T47D (cell line): ENCODE measurements around the gene DNAH3.
"Not testable (repeated sequence)": the region's sequence is repeated elsewhere in the genome, so short reads cannot be mapped to it uniquely, and the experiment has no call there.

Experiments used
- DNase-seq, 2 experiments: peaks; one replicate each; pipeline versions ENCODE4 v3.0.0 to v3.0.0-alpha.2; 2011 to 2012; ENCODE audit warnings: low read depth in 1 of 2, low spot score in 1 of 2
- JUND ChIP-seq: IDR thresholded peaks from 2 replicates; pipeline ENCODE4 v1.6.1; 2012; ENCODE audit warnings: low read depth
- in situ Hi-C: cut with HindIII; loops from 2 replicates; pipeline ENCODE4 v1.10.0; 2016; ENCODE audit warnings: low sequenced_read_pairs, low pct_unique_long_range_greater_than_20kb

Gene DNAH3

GRCh38 chr16:21163576-21163975, 12.9 kb upstream of the DNAH3 start:
- in situ Hi-C loops, result no loop called here
- TF ChIP-seq JUND, result no peak
- DNase-seq, result no peak

GRCh38 chr16:21162661-21163151, 12.1 kb upstream of the DNAH3 start:
- no peak for TF ChIP-seq JUND
- no peak for DNase-seq
- in situ Hi-C loops, result no loop called here

GRCh38 chr16:21161211-21161610, 10.6 kb upstream of the DNAH3 start:
- no peak for DNase-seq
- no peak for TF ChIP-seq JUND
- in situ Hi-C loops, result no loop called here

GRCh38 chr16:21160276-21160675, 9.6 kb upstream of the DNAH3 start:
- in situ Hi-C loops, result no loop called here
- no peak for DNase-seq
- TF ChIP-seq JUND, result no peak

- in situ Hi-C loops, result no loop called here
- DNase-seq, result peak; percentile 55 to 83
- TF ChIP-seq JUND, result no peak
Measured at GRCh38 chr16:21159281-21159951, 8.8 kb upstream of the DNAH3 start.

GRCh38 chr16:21158208-21159110, 7.8 kb upstream of the DNAH3 start, which contains the start of gene LDAF1:
TSS of gene LDAF1 (plus strand) at chr16:21158674. CDS start at chr16:21161183, 2,509 bp downstream.
- in situ Hi-C loops, result no loop called here

GRCh38 chr16:21157632-21158031, 7.0 kb upstream of the DNAH3 start:
- no peak for DNase-seq
- in situ Hi-C loops, result no loop called here
- TF ChIP-seq JUND, result no peak

More at GRCh38 chr16:21158208-21159110, 7.8 kb upstream of the DNAH3 start, which contains the start of gene LDAF1:
- DNase-seq, result peak; percentile 75 to 89
- TF ChIP-seq JUND, result no peak

- no peak for TF ChIP-seq JUND
- in situ Hi-C loops, result no loop called here
- peak; percentile 73 to 77 for DNase-seq
Measured at GRCh38 chr16:21156767-21157467, 6.3 kb upstream of the DNAH3 start.

- DNase-seq, in situ Hi-C loops: not testable (repeated sequence)
Measured at GRCh38 chr16:21156011-21156410, 5.4 kb upstream of the DNAH3 start.

GRCh38 chr16:21153124-21153729, 2.6 kb upstream of the DNAH3 start:
- DNase-seq, in situ Hi-C loops: not testable (repeated sequence)

GRCh38 chr16:21152160-21153030, 1.7 kb upstream of the DNAH3 start:
- DNase-seq, in situ Hi-C loops: not testable (repeated sequence)

- in situ Hi-C loops, result no loop called here
- TF ChIP-seq JUND, result no peak
- no peak for DNase-seq
Measured at GRCh38 chr16:21145738-21146137, 4.9 kb downstream of the DNAH3 start.
